Measurements from ENCODE around the gene TECPR2. TPM values are rescaled to one million over a fixed set of nuclear protein-coding genes. Genes with fewer than 3 reads are reported as not detected.

TECPR2 gene
- total RNA-seq, 2 experiments from 2014 or later: 9.8 to 10.2 TPM

- no peak for DNase-seq
- Mint-ChIP-seq H3K27me3 (no peaks in the 10 kb centered on the region), H3K27ac (no peak overlapping the region), H3K4me3 (no peak overlapping the region), H3K36me3 (peaks cover 4% of the 10 kb centered on the region), H3K4me1 (peaks cover 6% of the 10 kb centered on the region), H3K9me3 (no peaks in the 10 kb centered on the region)
- POLR2A ChIA-PET: no interaction called here
- no peak for ATAC-seq (ENCODE audit: low read depth)
Observed at GRCh38 chr14:102505775-102506625, 143.3 kb downstream of the TECPR2 start.

- no peaks in the 10 kb centered on the region for H3K9me3 Mint-ChIP-seq
- no peak overlapping the region for H3K27ac Mint-ChIP-seq
- H3K4me3 Mint-ChIP-seq: no peak overlapping the region
- peaks cover 6% of the 10 kb centered on the region for H3K4me1 Mint-ChIP-seq
- peaks cover 4% of the 10 kb centered on the region for H3K36me3 Mint-ChIP-seq
- POLR2A ChIA-PET: no interaction called here
- H3K27me3 Mint-ChIP-seq: no peaks in the 10 kb centered on the region
- DNase-seq: no peak
- no peak for ATAC-seq (ENCODE audit: low read depth)
Observed at GRCh38 chr14:102506626-102506925, 143.8 kb downstream of the TECPR2 start.

- H3K36me3 Mint-ChIP-seq: peaks cover 4% of the 10 kb centered on the region
- H3K4me3 Mint-ChIP-seq: no peak overlapping the region
- H3K27me3 Mint-ChIP-seq: no peaks in the 10 kb centered on the region
- POLR2A ChIA-PET: no interaction called here
- DNase-seq: no peak
- H3K27ac Mint-ChIP-seq: no peak overlapping the region
- peaks cover 6% of the 10 kb centered on the region for H3K4me1 Mint-ChIP-seq
- ATAC-seq (ENCODE audit: low read depth): no peak
- no peaks in the 10 kb centered on the region for H3K9me3 Mint-ChIP-seq
Observed at GRCh38 chr14:102507081-102507856, 144.5 kb downstream of the TECPR2 start.

GRCh38 chr14:102507857-102508312, 145.1 kb downstream of the TECPR2 start:
- POLR2A ChIA-PET: no interaction called here
- H3K36me3 Mint-ChIP-seq: peaks cover 4% of the 10 kb centered on the region
- no peaks in the 10 kb centered on the region for H3K9me3 Mint-ChIP-seq
- peaks cover 6% of the 10 kb centered on the region for H3K4me1 Mint-ChIP-seq
- ATAC-seq (ENCODE audit: low read depth): no peak
- H3K27me3 Mint-ChIP-seq: no peaks in the 10 kb centered on the region
- H3K4me3 Mint-ChIP-seq: no peak overlapping the region
- H3K27ac Mint-ChIP-seq: no peak overlapping the region
- DNase-seq: peak; percentile 33

- H3K27ac Mint-ChIP-seq: no peak overlapping the region
- POLR2A ChIA-PET: interaction anchor here (0.6 kb wide), 1 partner anchor 32 kb away, joined by 4 read pairs; no protein-coding TSS in a partner anchor
- H3K4me1 Mint-ChIP-seq: peaks cover 6% of the 10 kb centered on the region
- no peak for ATAC-seq (ENCODE audit: low read depth)
- no peaks in the 10 kb centered on the region for H3K27me3 Mint-ChIP-seq
- peak overlapping the region; percentile 63 for H3K4me3 Mint-ChIP-seq
- DNase-seq: no peak
- peaks cover 4% of the 10 kb centered on the region for H3K36me3 Mint-ChIP-seq
- H3K9me3 Mint-ChIP-seq: no peaks in the 10 kb centered on the region
Observed at GRCh38 chr14:102508410-102508773, 145.7 kb downstream of the TECPR2 start.

GRCh38 chr14:102508774-102509745, 146.3 kb downstream of the TECPR2 start:
- Mint-ChIP-seq H3K36me3 (peaks cover 4% of the 10 kb centered on the region), H3K4me3 (peak overlapping the region; percentile 63), H3K9me3 (no peaks in the 10 kb centered on the region), H3K4me1 (peaks cover 6% of the 10 kb centered on the region), H3K27ac (no peak overlapping the region), H3K27me3 (no peaks in the 10 kb centered on the region)
- ATAC-seq (ENCODE audit: low read depth): peak; percentile 1
- POLR2A ChIA-PET: interaction anchor here (0.6 to 1.2 kb wide), 6 partner anchors 9 to 192 kb away, joined by 3 to 7 read pairs (median 4); partner anchors contain the start of genes CINP and TECPR2
- DNase-seq: peak; percentile 63

GRCh38 chr14:102509746-102510615, 147.2 kb downstream of the TECPR2 start, which contains the start of gene ANKRD9:
Gene ANKRD9, minus strand, starts transcription at chr14:102509776. Its CDS starts 1,887 bp downstream, at chr14:102507889.
- Mint-ChIP-seq H3K36me3 (peaks cover 4% of the 10 kb centered on the region), H3K27me3 (no peaks in the 10 kb centered on the region), H3K4me3 (peak within 1 kb of the TSS; percentile 81), H3K9me3 (no peaks in the 10 kb centered on the region), H3K4me1 (peaks cover 6% of the 10 kb centered on the region), H3K27ac (peak within 1 kb of the TSS; percentile 82)
- DNase-seq (peak; percentile 92), ATAC-seq (ENCODE audit: low read depth) (peak; percentile 84)
- POLR2A ChIA-PET: interaction anchor here (0.9 to 1.2 kb wide), 4 partner anchors 10 to 193 kb away, joined by 3 to 7 read pairs (median 4); partner anchors contain the start of genes CINP and TECPR2

GRCh38 chr14:102510616-102511520, 148.1 kb downstream of the TECPR2 start:
- Mint-ChIP-seq H3K27me3 (no peaks in the 10 kb centered on the region), H3K27ac (peak overlapping the region; percentile 79), H3K4me1 (peaks cover 6% of the 10 kb centered on the region), H3K36me3 (peaks cover 4% of the 10 kb centered on the region), H3K4me3 (peak overlapping the region; percentile 81), H3K9me3 (no peaks in the 10 kb centered on the region)
- POLR2A ChIA-PET: interaction anchor here (1.1 to 1.2 kb wide), 2 partner anchors 14 to 194 kb away, joined by 4 to 7 read pairs; no protein-coding TSS in a partner anchor
- DNase-seq (peak; percentile 56), ATAC-seq (ENCODE audit: low read depth) (no peak)

- POLR2A ChIA-PET: no interaction called here
- peaks cover 4% of the 10 kb centered on the region for H3K36me3 Mint-ChIP-seq
- H3K27me3 Mint-ChIP-seq: peaks cover 4% of the 10 kb centered on the region
Observed at GRCh38 chr14:102511538-102511937, 148.8 kb downstream of the TECPR2 start.

GRCh38 chr14:102512793-102513300, 150.1 kb downstream of the TECPR2 start:
- DNase-seq (no peak), ATAC-seq (ENCODE audit: low read depth) (no peak)
- no peak overlapping the region for H3K27ac Mint-ChIP-seq
- no peak overlapping the region for H3K4me3 Mint-ChIP-seq
- no peaks in the 10 kb centered on the region for H3K9me3 Mint-ChIP-seq
- H3K4me1 Mint-ChIP-seq: peaks cover 10% of the 10 kb centered on the region
- H3K36me3 Mint-ChIP-seq: peaks cover 4% of the 10 kb centered on the region
- H3K27me3 Mint-ChIP-seq: peaks cover 9% of the 10 kb centered on the region
- POLR2A ChIA-PET: no interaction called here

More at GRCh38 chr14:102511538-102511937, 148.8 kb downstream of the TECPR2 start:
- Mint-ChIP-seq H3K4me3 (no peak overlapping the region), H3K4me1 (peaks cover 8% of the 10 kb centered on the region), H3K9me3 (no peaks in the 10 kb centered on the region), H3K27ac (no peak overlapping the region)
- DNase-seq (no peak), ATAC-seq (ENCODE audit: low read depth) (no peak)
